ENCODE results near the gene RNU6-9.

Gene RNU6-9

DNA sequence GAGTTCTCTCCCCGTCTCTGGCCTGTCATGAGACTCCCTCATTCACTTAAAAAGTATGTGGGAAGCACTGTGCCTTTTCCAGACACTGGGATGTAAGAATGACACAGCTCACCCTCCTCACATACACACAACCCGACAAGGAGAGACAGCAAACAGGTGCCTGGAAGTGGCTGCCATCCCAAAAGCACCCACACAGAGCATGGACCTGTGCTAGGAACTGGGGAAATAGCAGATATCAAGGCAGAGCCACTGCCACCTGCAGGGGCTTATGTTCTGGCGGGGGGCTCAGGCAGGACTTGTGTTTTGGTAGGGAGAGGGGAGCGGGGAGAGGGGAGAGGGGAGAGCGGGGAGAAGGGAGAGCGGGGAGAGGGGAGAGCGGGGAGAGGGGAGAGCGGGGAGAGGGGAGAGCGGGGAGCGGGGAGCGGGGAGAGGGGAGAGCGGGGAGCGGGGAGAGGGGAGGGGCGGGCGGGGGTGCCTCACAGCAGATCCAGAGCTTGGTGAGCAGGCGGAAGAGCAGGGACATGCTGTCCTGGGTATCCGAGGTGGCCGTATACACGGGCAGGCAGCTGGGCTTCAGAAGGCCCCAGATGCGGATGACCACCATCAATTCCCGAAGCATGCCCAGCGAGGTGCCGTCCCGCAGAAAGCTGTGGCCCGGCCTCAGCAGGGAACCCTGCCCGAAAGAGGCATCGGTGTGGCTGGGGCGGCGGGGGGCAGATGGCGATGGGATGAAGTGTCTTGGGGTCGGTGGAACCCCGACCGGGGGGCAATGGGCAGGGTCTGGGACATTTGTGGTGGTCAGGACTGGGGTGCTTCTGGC, 21.6 kb upstream of the RNU6-9 start:
- no peak for ATAC-seq
- TF ChIP-seq, protein P1, sequence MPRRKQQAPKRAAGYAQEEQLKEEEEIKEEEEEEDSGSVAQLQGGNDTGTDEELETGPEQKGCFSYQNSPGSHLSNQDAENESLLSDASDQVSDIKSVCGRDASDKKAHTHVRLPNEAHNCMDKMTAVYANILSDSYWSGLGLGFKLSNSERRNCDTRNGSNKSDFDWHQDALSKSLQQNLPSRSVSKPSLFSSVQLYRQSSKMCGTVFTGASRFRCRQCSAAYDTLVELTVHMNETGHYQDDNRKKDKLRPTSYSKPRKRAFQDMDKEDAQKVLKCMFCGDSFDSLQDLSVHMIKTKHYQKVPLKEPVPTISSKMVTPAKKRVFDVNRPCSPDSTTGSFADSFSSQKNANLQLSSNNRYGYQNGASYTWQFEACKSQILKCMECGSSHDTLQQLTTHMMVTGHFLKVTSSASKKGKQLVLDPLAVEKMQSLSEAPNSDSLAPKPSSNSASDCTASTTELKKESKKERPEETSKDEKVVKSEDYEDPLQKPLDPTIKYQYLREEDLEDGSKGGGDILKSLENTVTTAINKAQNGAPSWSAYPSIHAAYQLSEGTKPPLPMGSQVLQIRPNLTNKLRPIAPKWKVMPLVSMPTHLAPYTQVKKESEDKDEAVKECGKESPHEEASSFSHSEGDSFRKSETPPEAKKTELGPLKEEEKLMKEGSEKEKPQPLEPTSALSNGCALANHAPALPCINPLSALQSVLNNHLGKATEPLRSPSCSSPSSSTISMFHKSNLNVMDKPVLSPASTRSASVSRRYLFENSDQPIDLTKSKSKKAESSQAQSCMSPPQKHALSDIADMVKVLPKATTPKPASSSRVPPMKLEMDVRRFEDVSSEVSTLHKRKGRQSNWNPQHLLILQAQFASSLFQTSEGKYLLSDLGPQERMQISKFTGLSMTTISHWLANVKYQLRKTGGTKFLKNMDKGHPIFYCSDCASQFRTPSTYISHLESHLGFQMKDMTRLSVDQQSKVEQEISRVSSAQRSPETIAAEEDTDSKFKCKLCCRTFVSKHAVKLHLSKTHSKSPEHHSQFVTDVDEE (CRISPR knock-in tag; IDR thresholded peaks at IDR 0.05), result no peak
- TF ChIP-seq ZNF70 (CRISPR knock-in tag; IDR thresholded peaks at IDR 0.05) (no peak), ZC3H10 (CRISPR knock-in tag; IDR thresholded peaks at IDR 0.05) (no peak), ARNTL (CRISPR knock-in tag; IDR thresholded peaks at IDR 0.05; ENCODE audit: borderline replicate concordance, low read depth) (no peak), TCF4 (CRISPR knock-in tag; IDR thresholded peaks at IDR 0.05; ENCODE audit: borderline replicate concordance) (no peak), BACH2 (CRISPR knock-in tag; IDR thresholded peaks at IDR 0.05; ENCODE audit: borderline replicate concordance) (no peak), ZNF8 (CRISPR knock-in tag; IDR thresholded peaks at IDR 0.05) (no peak), POU6F1 (CRISPR knock-in tag; IDR thresholded peaks at IDR 0.05; ENCODE audit: borderline replicate concordance, low read depth) (no peak), ESRRG (CRISPR knock-in tag; IDR thresholded peaks at IDR 0.05) (no peak), RARB (CRISPR knock-in tag; IDR thresholded peaks at IDR 0.05) (no peak), OSR1 (CRISPR knock-in tag; IDR thresholded peaks at IDR 0.05) (no peak), GLIS3 (CRISPR knock-in tag; IDR thresholded peaks at IDR 0.05) (no peak), CREB5 (CRISPR knock-in tag; IDR thresholded peaks at IDR 0.05; ENCODE audit: low read depth) (no peak), ISL1 (CRISPR knock-in tag; IDR thresholded peaks at IDR 0.05) (no peak)

DNA sequence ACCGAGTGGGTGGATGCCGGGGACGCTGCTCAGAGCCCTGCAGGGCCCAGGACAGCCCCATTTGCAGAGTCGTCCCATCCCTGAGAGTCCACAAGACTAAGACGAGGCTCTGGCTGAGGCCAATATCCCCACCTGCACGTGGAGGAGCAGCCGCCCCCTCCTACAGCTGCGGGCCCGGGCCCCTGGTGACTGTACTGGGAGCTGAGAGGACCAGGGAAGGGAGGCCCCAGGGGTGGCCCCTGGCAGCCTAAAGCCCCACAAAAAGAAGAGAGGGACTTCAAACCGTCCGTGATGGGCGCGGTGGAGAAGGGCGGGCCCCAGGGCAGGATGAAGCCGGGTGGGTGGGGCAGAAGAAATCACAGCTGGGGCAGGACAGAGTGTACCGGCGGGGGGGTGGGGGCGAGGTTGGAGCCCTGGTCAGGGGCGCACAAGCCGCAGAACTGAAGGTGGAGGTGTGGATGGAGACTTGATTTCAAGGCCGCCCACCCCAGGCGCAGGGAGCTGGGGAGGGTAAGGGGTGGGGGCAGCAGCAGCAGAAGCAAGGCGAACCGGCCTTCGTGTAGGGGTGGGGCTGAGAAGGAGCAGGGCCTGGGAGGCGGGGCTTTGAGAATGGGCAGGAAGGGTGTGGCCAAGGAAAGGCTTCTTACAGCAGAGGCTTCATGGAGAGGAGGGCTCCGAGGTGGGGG, 20.9 kb upstream of the RNU6-9 start:
- ATAC-seq, result no peak
- no peak for TF ChIP-seq PPARA (CRISPR knock-in tag; IDR thresholded peaks at IDR 0.05; ENCODE audit: borderline replicate concordance)
- TF ChIP-seq ZFP30 (CRISPR knock-in tag; IDR thresholded peaks at IDR 0.05), result no peak
- TF ChIP-seq ISL1 (CRISPR knock-in tag; IDR thresholded peaks at IDR 0.05), result no peak
- no peak for TF ChIP-seq TCF4 (CRISPR knock-in tag; IDR thresholded peaks at IDR 0.05; ENCODE audit: borderline replicate concordance)
- TF ChIP-seq RARB (CRISPR knock-in tag; IDR thresholded peaks at IDR 0.05), result no peak
- TF ChIP-seq ESRRG (CRISPR knock-in tag; IDR thresholded peaks at IDR 0.05), result no peak
- TF ChIP-seq ZC3H10 (CRISPR knock-in tag; IDR thresholded peaks at IDR 0.05), result no peak
- no peak for TF ChIP-seq TOX (CRISPR knock-in tag; IDR thresholded peaks at IDR 0.05; ENCODE audit: borderline replicate concordance)
- no peak for TF ChIP-seq ARNTL (CRISPR knock-in tag; IDR thresholded peaks at IDR 0.05; ENCODE audit: borderline replicate concordance, low read depth)
- TF ChIP-seq GLIS3 (CRISPR knock-in tag; IDR thresholded peaks at IDR 0.05), result no peak
- TF ChIP-seq ZNF565 (CRISPR knock-in tag; conservative IDR thresholded peaks at IDR 0.05; ENCODE audit: low read depth), result no peak
- TF ChIP-seq, protein P1 (CRISPR knock-in tag; IDR thresholded peaks at IDR 0.05), result no peak
- TF ChIP-seq ZNF8 (CRISPR knock-in tag; IDR thresholded peaks at IDR 0.05), result no peak
- no peak for TF ChIP-seq CSRNP3 (CRISPR knock-in tag; IDR thresholded peaks at IDR 0.05)
- no peak for TF ChIP-seq POU6F1 (CRISPR knock-in tag; IDR thresholded peaks at IDR 0.05; ENCODE audit: borderline replicate concordance, low read depth)
- no peak for TF ChIP-seq ZNF70 (CRISPR knock-in tag; IDR thresholded peaks at IDR 0.05)
- no peak for TF ChIP-seq SNAI2 (CRISPR knock-in tag; IDR thresholded peaks at IDR 0.05)
- TF ChIP-seq, protein P2, sequence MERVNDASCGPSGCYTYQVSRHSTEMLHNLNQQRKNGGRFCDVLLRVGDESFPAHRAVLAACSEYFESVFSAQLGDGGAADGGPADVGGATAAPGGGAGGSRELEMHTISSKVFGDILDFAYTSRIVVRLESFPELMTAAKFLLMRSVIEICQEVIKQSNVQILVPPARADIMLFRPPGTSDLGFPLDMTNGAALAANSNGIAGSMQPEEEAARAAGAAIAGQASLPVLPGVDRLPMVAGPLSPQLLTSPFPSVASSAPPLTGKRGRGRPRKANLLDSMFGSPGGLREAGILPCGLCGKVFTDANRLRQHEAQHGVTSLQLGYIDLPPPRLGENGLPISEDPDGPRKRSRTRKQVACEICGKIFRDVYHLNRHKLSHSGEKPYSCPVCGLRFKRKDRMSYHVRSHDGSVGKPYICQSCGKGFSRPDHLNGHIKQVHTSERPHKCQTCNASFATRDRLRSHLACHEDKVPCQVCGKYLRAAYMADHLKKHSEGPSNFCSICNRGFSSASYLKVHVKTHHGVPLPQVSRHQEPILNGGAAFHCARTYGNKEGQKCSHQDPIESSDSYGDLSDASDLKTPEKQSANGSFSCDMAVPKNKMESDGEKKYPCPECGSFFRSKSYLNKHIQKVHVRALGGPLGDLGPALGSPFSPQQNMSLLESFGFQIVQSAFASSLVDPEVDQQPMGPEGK (CRISPR knock-in tag; IDR thresholded peaks at IDR 0.05; ENCODE audit: borderline replicate concordance), result no peak

Data from SK-N-SH treated with all-trans-retinoic acid at 6 μM for 48 hours (cell line).